HepG2 (cell line): ENCODE results near the gene IGIP. TPM values are rescaled to one million over a fixed set of nuclear protein-coding genes. Genes with fewer than 3 reads are reported as not detected.

Experiments used
- BRCA1 ChIP-seq: sonication (generic); formaldehyde crosslinking; IDR thresholded peaks from 2 replicates; pipeline ENCODE4 v1.4.0; 2020; ENCODE audit warnings: missing genetic modification reagents
- CBFB ChIP-seq: sonication (generic); formaldehyde crosslinking; IDR thresholded peaks from 2 replicates; pipeline ENCODE4 v1.4.0; 2020; ENCODE audit warnings: missing genetic modification reagents
- EP300 ChIP-seq, 3 experiments: sonication (generic) in 1 of 3; formaldehyde crosslinking in 1 of 3; IDR thresholded peaks; 2 replicates each; pipeline versions ENCODE4 v1.5.1 to v1.6.1; 2011 to 2020; ENCODE audit warnings: low read depth in 2 of 3, low read length in 2 of 3, borderline replicate concordance in 1 of 3, improper control_type of control experiment in 1 of 3, mild to moderate bottlenecking in 1 of 3, missing genetic modification reagents in 1 of 3, moderate library complexity in 1 of 3
- ETV5 ChIP-seq: IDR thresholded peaks from 2 replicates; pipeline ENCODE4 v1.6.1; 2018; ENCODE audit warnings: missing biosample characterization, missing genetic modification reagents, inconsistent platforms, borderline replicate concordance
- FOXC1 ChIP-seq: sonication (generic); formaldehyde crosslinking; IDR thresholded peaks from 2 replicates; pipeline ENCODE4 v1.8.0; 2022; ENCODE audit warnings: mild to moderate bottlenecking, missing genetic modification reagents, borderline replicate concordance
- FOXK2 ChIP-seq: fragments of 450-650 bp; IDR thresholded peaks from 2 replicates; pipeline ENCODE4 v1.6.1; 2016
- GABPA ChIP-seq, 2 experiments: IDR thresholded peaks; 2 replicates each; pipeline ENCODE4 v1.6.1; 2011 to 2016; ENCODE audit warnings: low read depth in 2 of 2, low read length in 1 of 2, missing biosample characterization in 1 of 2, missing genetic modification characterization in 1 of 2
- HNRNPK ChIP-seq: fragments of 200-400 bp; formaldehyde crosslinking; IDR thresholded peaks from 2 replicates; pipeline ENCODE4 v1.6.1; 2018; ENCODE audit warnings: low read length, low read depth, moderate library complexity, mild to moderate bottlenecking; ENCODE audit not compliant: poor library complexity, severe bottlenecking
- HOXD1 ChIP-seq: sonication (generic); formaldehyde crosslinking; IDR thresholded peaks from 2 replicates; pipeline ENCODE4 v1.5.0; 2020; ENCODE audit warnings: missing genetic modification reagents
- NONO ChIP-seq, 2 experiments: fragments of 450-650 bp in 1 of 2; sonication (generic) in 1 of 2; formaldehyde crosslinking in 1 of 2; IDR thresholded peaks in 1 of 2; conservative IDR thresholded peaks in 1 of 2; 2 replicates each; pipeline versions ENCODE4 v1.6.1 to v1.8.0; 2017 to 2022; ENCODE audit warnings: mild to moderate bottlenecking in 1 of 2, missing genetic modification reagents in 1 of 2, moderate library complexity in 1 of 2
- NR2F2 ChIP-seq: IDR thresholded peaks from 2 replicates; pipeline ENCODE4 v1.6.1; 2012; ENCODE audit warnings: low read depth, inconsistent platforms, borderline replicate concordance
- PAXIP1 ChIP-seq: sonication (generic); formaldehyde crosslinking; conservative IDR thresholded peaks from 2 replicates; pipeline ENCODE4 v1.4.0; 2020; ENCODE audit warnings: mild to moderate bottlenecking, missing genetic modification reagents, moderate library complexity
- SRY ChIP-seq: sonication (generic); formaldehyde crosslinking; IDR thresholded peaks from 2 replicates; pipeline ENCODE4 v1.8.0; 2022; ENCODE audit warnings: mild to moderate bottlenecking, missing genetic modification reagents
- TBL1XR1 ChIP-seq: fragments of 150-350 bp; IDR thresholded peaks from 2 replicates; pipeline ENCODE4 v1.6.1; 2014; ENCODE audit warnings: borderline replicate concordance, low read length; ENCODE audit not compliant: partially characterized antibody
- TBX3 ChIP-seq: fragments of 450-650 bp; IDR thresholded peaks from 2 replicates; pipeline ENCODE4 v1.6.1; 2017; ENCODE audit warnings: antibody characterized with exemption, mild to moderate bottlenecking, inconsistent platforms, borderline replicate concordance
- TP53 ChIP-seq: sonication (generic); formaldehyde crosslinking; conservative IDR thresholded peaks from 2 replicates; pipeline ENCODE4 v1.4.0; 2020; ENCODE audit warnings: missing genetic modification reagents
- ZFY ChIP-seq: sonication (generic); formaldehyde crosslinking; IDR thresholded peaks from 2 replicates; pipeline ENCODE4 v1.4.0; 2020; ENCODE audit warnings: missing genetic modification reagents
- ZMAT3 ChIP-seq: sonication (generic); formaldehyde crosslinking; conservative IDR thresholded peaks from 2 replicates; pipeline ENCODE4 v1.7.0; 2021; ENCODE audit warnings: missing genetic modification reagents
- ZMYM3 ChIP-seq: sonication (generic); formaldehyde crosslinking; IDR thresholded peaks from 2 replicates; pipeline ENCODE4 v1.5.1; 2020; ENCODE audit warnings: mild to moderate bottlenecking, missing genetic modification reagents
- ZNF33A ChIP-seq: sonication (generic); formaldehyde crosslinking; IDR thresholded peaks from 2 replicates; pipeline ENCODE4 v1.5.1; 2020; ENCODE audit warnings: missing genetic modification reagents, mild to moderate bottlenecking, moderate library complexity, borderline replicate concordance
- ZNF562 ChIP-seq: sonication (generic); formaldehyde crosslinking; IDR thresholded peaks from 2 replicates; pipeline ENCODE4 v1.8.0; 2022; ENCODE audit warnings: missing genetic modification reagents, borderline replicate concordance
- ZNF614 ChIP-seq: IDR thresholded peaks from 2 replicates; pipeline ENCODE4 v1.6.1; 2018; ENCODE audit warnings: missing biosample characterization, missing genetic modification reagents, inconsistent platforms, borderline replicate concordance
- ZNF746 ChIP-seq: sonication (generic); formaldehyde crosslinking; IDR thresholded peaks from 2 replicates; pipeline ENCODE4 v1.8.0; 2022; ENCODE audit warnings: mild to moderate bottlenecking, missing genetic modification reagents
- ZNF768 ChIP-seq: sonication (generic); formaldehyde crosslinking; IDR thresholded peaks from 2 replicates; pipeline ENCODE4 v1.4.0; 2020; ENCODE audit warnings: missing genetic modification reagents
- polyA plus RNA-seq, 8 experiments: library from polyadenylated mRNA; depleted of rRNA in 3 of 8; stranded (reverse) in 7 of 8; unstranded in 1 of 8; fragments of >200 nt; fragmentation: Illumina TruSeq in 4 of 8; extraction: Trizol in 4 of 8; gene quantifications; 2 replicates each; pipeline versions ENCODE4 v1.2.1 to v1.2.3, GENCODE V29; 2011 to 2016; ENCODE audit warnings: low read depth in 4 of 8, missing spikeins in 1 of 8, mixed read lengths in 1 of 8; ENCODE audit not compliant: insufficient read depth in 1 of 8
- total RNA-seq, 5 experiments: library from RNA; depleted of rRNA; stranded (reverse); fragments of >200 nt; fragmentation: Illumina TruSeq; extraction: Trizol; gene quantifications; 2 replicates each; pipeline ENCODE4 v1.2.3, GENCODE V29; 2016; ENCODE audit warnings: low read depth in 1 of 5
- TF ChIP-seq, protein P1 (sequence below): sonication (generic); formaldehyde crosslinking; IDR thresholded peaks from 2 replicates; pipeline ENCODE4 v1.5.0; 2020; ENCODE audit warnings: missing genetic modification reagents
- TF ChIP-seq, protein P2 (sequence below): IDR thresholded peaks from 2 replicates; pipeline ENCODE4 v1.6.1; 2016; ENCODE audit warnings: missing genetic modification reagents, missing compliant biosample characterization

IGIP gene
- total and polyA plus RNA-seq, 2 of the 13 experiments (the other 11 are each of a cell fraction or from before 2014, with no cell fraction given) = 1.7 to 2.1 TPM

DNA sequence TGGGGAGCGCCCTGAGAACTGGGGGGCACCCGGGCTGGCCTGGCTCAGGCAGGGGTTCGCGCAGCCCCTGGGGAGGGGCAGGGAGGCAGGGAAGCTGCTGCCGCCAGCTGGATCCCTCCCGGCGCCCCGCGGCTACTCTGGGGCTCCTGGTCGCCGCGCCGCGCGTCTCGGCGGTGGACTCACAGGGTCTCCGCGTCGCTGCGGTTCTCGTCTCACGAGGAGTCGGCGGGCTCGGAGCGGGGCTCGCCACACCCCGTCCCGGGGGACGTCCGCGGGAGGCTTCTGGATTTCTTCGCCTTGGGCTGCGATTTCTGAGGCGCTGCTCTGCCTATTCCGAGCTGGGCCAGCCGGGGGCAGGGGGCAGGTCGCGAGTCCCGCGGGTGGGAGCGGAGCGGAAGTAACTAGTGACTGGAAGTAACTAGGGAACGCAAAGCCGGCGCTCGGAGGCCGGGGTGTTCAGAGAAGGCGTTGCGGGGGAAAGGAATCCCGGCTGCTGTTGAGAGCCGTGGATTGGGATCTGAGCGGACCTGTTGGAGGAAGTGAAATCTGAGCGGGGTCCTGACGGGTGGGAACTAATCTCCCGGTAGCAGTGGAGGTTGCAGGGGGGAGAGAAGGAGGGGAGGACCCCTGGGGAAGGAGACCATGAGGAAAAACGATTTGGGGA, 49.8 kb downstream of the IGIP start (continued):
- TF ChIP-seq ETV5 (peak; percentile 75), FOXK2 (no peak), TBL1XR1 (no peak), ZMAT3 (CRISPR knock-in tag) (0 out of 2 replicates have a peak, but pooled peaks have one; percentile 46), BRCA1 (CRISPR knock-in tag) (peak; percentile 84; the same call in 1 of the 2 replicates), NONO (IDR thresholded peaks at IDR 0.05) (no peak), NONO (CRISPR knock-in tag; conservative IDR thresholded peaks at IDR 0.05) (peak; percentile 67), HOXD1 (CRISPR knock-in tag) (no peak), GABPA (IDR thresholded peaks at IDR 0.05; ENCODE audit: low read depth, low read length) (peak; percentile 58), GABPA (CRISPR knock-in tag; IDR thresholded peaks at IDR 0.05; ENCODE audit: low read depth) (peak; percentile 82), ZNF614 (CRISPR knock-in tag) (no peak), ZNF562 (CRISPR knock-in tag) (no peak), CBFB (CRISPR knock-in tag) (no peak), SRY (CRISPR knock-in tag) (peak; percentile 69; the same call in 1 of the 2 replicates), NR2F2 (no peak), PAXIP1 (CRISPR knock-in tag) (no peak), EP300 (IDR thresholded peaks at IDR 0.05; ENCODE audit: low read depth in 2 of 2, low read length in 2 of 2) (no peak), EP300 (CRISPR knock-in tag; IDR thresholded peaks at IDR 0.05; ENCODE audit: borderline replicate concordance) (no peak), TP53 (CRISPR knock-in tag) (peak; percentile 17), ZMYM3 (CRISPR knock-in tag) (0 out of 2 replicates have a peak, but pooled peaks have one; percentile 27), ZFY (peak; percentile 17; the same call in 1 of the 2 replicates), TBX3 (no peak), HNRNPK (no peak), ZNF33A (CRISPR knock-in tag) (peak; percentile 73; the same call in 1 of the 2 replicates), ZNF768 (CRISPR knock-in tag) (peak; percentile 80), ZNF746 (no peak), FOXC1 (CRISPR knock-in tag) (no peak)
- TF ChIP-seq, protein P1, sequence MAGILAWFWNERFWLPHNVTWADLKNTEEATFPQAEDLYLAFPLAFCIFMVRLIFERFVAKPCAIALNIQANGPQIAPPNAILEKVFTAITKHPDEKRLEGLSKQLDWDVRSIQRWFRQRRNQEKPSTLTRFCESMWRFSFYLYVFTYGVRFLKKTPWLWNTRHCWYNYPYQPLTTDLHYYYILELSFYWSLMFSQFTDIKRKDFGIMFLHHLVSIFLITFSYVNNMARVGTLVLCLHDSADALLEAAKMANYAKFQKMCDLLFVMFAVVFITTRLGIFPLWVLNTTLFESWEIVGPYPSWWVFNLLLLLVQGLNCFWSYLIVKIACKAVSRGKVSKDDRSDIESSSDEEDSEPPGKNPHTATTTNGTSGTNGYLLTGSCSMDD = no peak
- TF ChIP-seq, protein P2, sequence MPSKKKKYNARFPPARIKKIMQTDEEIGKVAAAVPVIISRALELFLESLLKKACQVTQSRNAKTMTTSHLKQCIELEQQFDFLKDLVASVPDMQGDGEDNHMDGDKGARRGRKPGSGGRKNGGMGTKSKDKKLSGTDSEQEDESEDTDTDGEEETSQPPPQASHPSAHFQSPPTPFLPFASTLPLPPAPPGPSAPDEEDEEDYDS (CRISPR knock-in tag) = no peak
